ENCODE results near the gene AK5.

The AK5 gene

GRCh38 chr1:77548285-77548684 lies 266.5 kb downstream of the AK5 start:
- no peak overlapping the region for H3K9ac ChIP-seq (ENCODE audit: low read depth, low read length, poor library complexity, severe bottlenecking)
- no peaks in the 10 kb centered on the region for H3K27me3 ChIP-seq (ENCODE audit: insufficient read depth, low read length, poor library complexity, severe bottlenecking)
- TF ChIP-seq CTCF (conservative IDR thresholded peaks at IDR 0.05; ENCODE audit: low read length) (no peak), EZH2phosphoT487 (IDR thresholded peaks at IDR 0.05; ENCODE audit: borderline replicate concordance) (no peak)
- no peak overlapping the region for H3K4me3 ChIP-seq (ENCODE audit: low read length, poor library complexity, severe bottlenecking)
- H3F3A ChIP-seq (ENCODE audit: low read depth), result no peaks in the 10 kb centered on the region
- H3K36me3 ChIP-seq (ENCODE audit: insufficient read depth, low read length), result no peaks in the 10 kb centered on the region
- H3K4me2 ChIP-seq (ENCODE audit: low read depth, low read length, poor library complexity, severe bottlenecking), result no peak overlapping the region
- no peaks in the 10 kb centered on the region for H3K9me3 ChIP-seq (ENCODE audit: insufficient read depth, low read depth, low read length)
- peaks cover 6% of the 10 kb centered on the region for H3K4me1 ChIP-seq (ENCODE audit: insufficient read depth, low read length, poor library complexity, severe bottlenecking)
- H4K20me1 ChIP-seq (ENCODE audit: insufficient read depth, low read length, poor library complexity, severe bottlenecking), result no peaks in the 10 kb centered on the region
- H3K79me2 ChIP-seq (ENCODE audit: insufficient read depth, low read length), result no peaks in the 10 kb centered on the region
- H2AFZ ChIP-seq (ENCODE audit: low read length), result no peak overlapping the region
- no peaks in the 10 kb centered on the region for H3K9me2 ChIP-seq (replicated peaks; ENCODE audit: low read depth, low read length)

- Histone ChIP-seq H3K9me2 (replicated peaks; ENCODE audit: low read depth, low read length) (no peaks in the 10 kb centered on the region), H2AFZ (ENCODE audit: low read length) (no peak overlapping the region), H3K9ac (ENCODE audit: low read depth, low read length, poor library complexity, severe bottlenecking) (no peak overlapping the region), H3K36me3 (ENCODE audit: insufficient read depth, low read length) (no peaks in the 10 kb centered on the region), H4K20me1 (ENCODE audit: insufficient read depth, low read length, poor library complexity, severe bottlenecking) (no peaks in the 10 kb centered on the region), H3K79me2 (ENCODE audit: insufficient read depth, low read length) (no peaks in the 10 kb centered on the region), H3K4me2 (ENCODE audit: low read depth, low read length, poor library complexity, severe bottlenecking) (no peak overlapping the region), H3K4me3 (ENCODE audit: low read length, poor library complexity, severe bottlenecking) (no peak overlapping the region), H3K27me3 (ENCODE audit: insufficient read depth, low read length, poor library complexity, severe bottlenecking) (no peaks in the 10 kb centered on the region), H3F3A (ENCODE audit: low read depth) (no peaks in the 10 kb centered on the region), H3K4me1 (ENCODE audit: insufficient read depth, low read length, poor library complexity, severe bottlenecking) (peaks cover 6% of the 10 kb centered on the region), H3K9me3 (ENCODE audit: insufficient read depth, low read depth, low read length) (no peaks in the 10 kb centered on the region)
- TF ChIP-seq EZH2phosphoT487 (IDR thresholded peaks at IDR 0.05; ENCODE audit: borderline replicate concordance) (no peak), CTCF (conservative IDR thresholded peaks at IDR 0.05; ENCODE audit: low read length) (no peak)
These were observed 268.3 kb downstream of the AK5 start for GRCh38 chr1:77550135-77550534.

- no peaks in the 10 kb centered on the region for H4K20me1 ChIP-seq (ENCODE audit: insufficient read depth, low read length, poor library complexity, severe bottlenecking)
- TF ChIP-seq EZH2phosphoT487 (IDR thresholded peaks at IDR 0.05; ENCODE audit: borderline replicate concordance) (no peak), CTCF (conservative IDR thresholded peaks at IDR 0.05; ENCODE audit: low read length) (no peak)
These were observed 270.8 kb downstream of the AK5 start for GRCh38 chr1:77552626-77553025.

More at GRCh38 chr1:77552626-77553025, 270.8 kb downstream of the AK5 start:
- peaks cover 18% of the 10 kb centered on the region for H3K4me1 ChIP-seq (ENCODE audit: insufficient read depth, low read length, poor library complexity, severe bottlenecking)
- H2AFZ ChIP-seq (ENCODE audit: low read length), result no peak overlapping the region
- no peaks in the 10 kb centered on the region for H3K9me2 ChIP-seq (replicated peaks; ENCODE audit: low read depth, low read length)
- H3K36me3 ChIP-seq (ENCODE audit: insufficient read depth, low read length), result no peaks in the 10 kb centered on the region
- H3K79me2 ChIP-seq (ENCODE audit: insufficient read depth, low read length), result no peaks in the 10 kb centered on the region
- no peak overlapping the region for H3K9ac ChIP-seq (ENCODE audit: low read depth, low read length, poor library complexity, severe bottlenecking)
- H3K4me3 ChIP-seq (ENCODE audit: low read length, poor library complexity, severe bottlenecking), result no peak overlapping the region
- no peaks in the 10 kb centered on the region for H3K9me3 ChIP-seq (ENCODE audit: insufficient read depth, low read depth, low read length)
- no peaks in the 10 kb centered on the region for H3K27me3 ChIP-seq (ENCODE audit: insufficient read depth, low read length, poor library complexity, severe bottlenecking)
- H3F3A ChIP-seq (ENCODE audit: low read depth), result no peaks in the 10 kb centered on the region
- no peak overlapping the region for H3K4me2 ChIP-seq (ENCODE audit: low read depth, low read length, poor library complexity, severe bottlenecking)

Measured in Loucy (cell line).